Lower leg skin (tissue), 4 donors: ENCODE data around the gene SAMD5. TPM values are rescaled to one million over a fixed set of nuclear protein-coding genes. Genes with fewer than 3 reads are reported as not detected.

Experiments
- DNase-seq, 2 donors: peaks; one replicate each; pipeline ENCODE4 v3.0.0-alpha.2; 2019; ENCODE audit warnings: low spot score in 2 of 2
- H3K4me3 ChIP-seq: fragments of 200-600 bp; sonication (generic); 2 replicates; pipeline ENCODE4 v1.5.1; 2017; ENCODE audit warnings: mild to moderate bottlenecking, low read depth; ENCODE audit not compliant: poor library complexity, severe bottlenecking
- POLR2A ChIP-seq, 2 donors: fragments of 450-650 bp; IDR thresholded peaks; one replicate each; pipeline ENCODE4 v1.6.1; 2016 to 2017; ENCODE audit warnings: antibody characterized with exemption in 2 of 2, mild to moderate bottlenecking in 1 of 2, moderate library complexity in 1 of 2
- WGBS, 2 donors: methylation state at CpG; one replicate each; pipeline ENCODE4 v1.1.5; 2018; 5-methylcytosine and 5-hydroxymethylcytosine counted together
- intact Hi-C: fragments of 100-400 bp; cut with DNase I; formaldehyde crosslinking; loops from one replicate; pipeline ENCODE4 v1.15.0; 2023; ENCODE audit warnings: low total_unique reads
- total RNA-seq, 4 donors: library from RNA; depleted of rRNA; stranded (reverse); fragments of >200 nt; gene quantifications; one replicate each; pipeline ENCODE4 v1.1.0, GENCODE V29; 2016
- TF ChIP-seq, protein P1 (sequence below), 3 donors: fragments of 450-650 bp; IDR thresholded peaks; one replicate each; pipeline ENCODE4 v1.5.1; 2016; ENCODE audit warnings: antibody characterized with exemption in 3 of 3, mild to moderate bottlenecking in 3 of 3, moderate library complexity in 2 of 3

The SAMD5 gene
- total RNA-seq, 4 donors from 2014 or later: 0.38 to 2.9 (median 0.87) TPM

DNA sequence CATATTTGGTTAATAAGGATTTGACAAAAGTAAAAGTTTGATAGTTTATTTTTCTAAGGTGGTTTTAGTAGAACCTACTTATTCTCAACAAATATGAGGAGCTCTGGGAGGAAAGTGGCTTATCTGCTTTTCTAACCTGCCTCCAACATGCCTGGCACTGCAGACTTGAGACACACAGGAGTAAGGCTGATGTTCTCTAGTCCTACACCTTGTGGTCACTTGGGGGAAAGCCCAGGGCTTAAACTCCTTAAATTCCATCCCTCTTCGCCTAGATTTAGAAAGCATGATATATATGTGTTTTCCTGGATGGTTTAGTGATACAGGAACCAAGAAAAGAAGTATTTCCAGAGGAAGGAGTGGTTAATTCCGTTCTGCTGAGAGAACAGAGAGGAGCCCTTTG lies 39.9 kb upstream of the SAMD5 start:
- H3K4me3 ChIP-seq: no peak overlapping the region
- intact Hi-C loops: no loop called here
- TF ChIP-seq POLR2A (IDR thresholded peaks at IDR 0.05): no peak
- TF ChIP-seq, protein P1, sequence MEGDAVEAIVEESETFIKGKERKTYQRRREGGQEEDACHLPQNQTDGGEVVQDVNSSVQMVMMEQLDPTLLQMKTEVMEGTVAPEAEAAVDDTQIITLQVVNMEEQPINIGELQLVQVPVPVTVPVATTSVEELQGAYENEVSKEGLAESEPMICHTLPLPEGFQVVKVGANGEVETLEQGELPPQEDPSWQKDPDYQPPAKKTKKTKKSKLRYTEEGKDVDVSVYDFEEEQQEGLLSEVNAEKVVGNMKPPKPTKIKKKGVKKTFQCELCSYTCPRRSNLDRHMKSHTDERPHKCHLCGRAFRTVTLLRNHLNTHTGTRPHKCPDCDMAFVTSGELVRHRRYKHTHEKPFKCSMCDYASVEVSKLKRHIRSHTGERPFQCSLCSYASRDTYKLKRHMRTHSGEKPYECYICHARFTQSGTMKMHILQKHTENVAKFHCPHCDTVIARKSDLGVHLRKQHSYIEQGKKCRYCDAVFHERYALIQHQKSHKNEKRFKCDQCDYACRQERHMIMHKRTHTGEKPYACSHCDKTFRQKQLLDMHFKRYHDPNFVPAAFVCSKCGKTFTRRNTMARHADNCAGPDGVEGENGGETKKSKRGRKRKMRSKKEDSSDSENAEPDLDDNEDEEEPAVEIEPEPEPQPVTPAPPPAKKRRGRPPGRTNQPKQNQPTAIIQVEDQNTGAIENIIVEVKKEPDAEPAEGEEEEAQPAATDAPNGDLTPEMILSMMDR (IDR thresholded peaks at IDR 0.05): no peak
- DNase-seq: no peak
- WGBS, 2 donors: 74 to 81% methylated on average over 2 of the region's 2 CpGs

DNA sequence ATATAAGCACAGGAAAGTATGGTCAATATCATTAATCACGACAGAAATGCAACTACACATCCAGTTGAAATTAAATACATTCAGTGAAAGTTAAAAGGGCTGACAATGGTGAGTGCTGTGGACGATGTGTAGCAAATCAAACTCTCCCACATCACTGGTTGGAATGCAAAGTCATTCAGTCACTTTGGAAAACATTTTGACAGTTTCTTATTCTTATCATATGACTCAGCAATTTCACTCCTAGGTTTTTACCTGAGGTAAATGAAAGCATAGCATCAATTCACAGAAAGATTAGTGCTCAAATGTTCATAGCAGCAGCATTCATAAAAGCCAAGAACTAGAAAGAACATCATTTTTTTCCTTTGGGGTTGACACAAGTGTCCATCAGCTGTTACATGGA lies 28.6 kb upstream of the SAMD5 start:
- intact Hi-C loops: no loop called here
- WGBS, 2 donors: 83 to 90% methylated on average over 2 of the region's 2 CpGs
- TF ChIP-seq, protein P1 (IDR thresholded peaks at IDR 0.05): no peak
- TF ChIP-seq POLR2A (IDR thresholded peaks at IDR 0.05): no peak
- no peak overlapping the region for H3K4me3 ChIP-seq
- no peak for DNase-seq

DNA sequence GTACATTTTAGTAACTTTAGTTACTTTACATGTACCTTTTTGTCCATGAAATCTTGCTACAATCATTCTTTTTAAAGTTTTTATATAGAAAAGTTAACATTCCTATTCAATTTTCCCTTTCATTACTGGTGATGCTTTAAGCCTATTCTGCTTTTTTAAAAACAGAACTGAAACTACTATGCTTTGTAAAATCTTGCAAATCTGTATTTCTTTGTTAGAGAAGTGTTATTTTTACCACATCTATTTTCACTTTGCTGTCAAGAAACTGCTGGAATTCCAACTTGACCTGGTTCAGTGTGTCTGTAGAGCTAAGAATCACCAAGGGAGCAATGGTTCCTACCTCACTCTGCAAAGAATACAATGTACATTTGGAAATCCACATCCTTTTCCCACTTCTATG lies 21.8 kb upstream of the SAMD5 start:
- intact Hi-C loops: no loop called here
- TF ChIP-seq POLR2A (IDR thresholded peaks at IDR 0.05): no peak
- TF ChIP-seq, protein P1 (IDR thresholded peaks at IDR 0.05): no peak
- DNase-seq: no peak
- no peak overlapping the region for H3K4me3 ChIP-seq

DNA sequence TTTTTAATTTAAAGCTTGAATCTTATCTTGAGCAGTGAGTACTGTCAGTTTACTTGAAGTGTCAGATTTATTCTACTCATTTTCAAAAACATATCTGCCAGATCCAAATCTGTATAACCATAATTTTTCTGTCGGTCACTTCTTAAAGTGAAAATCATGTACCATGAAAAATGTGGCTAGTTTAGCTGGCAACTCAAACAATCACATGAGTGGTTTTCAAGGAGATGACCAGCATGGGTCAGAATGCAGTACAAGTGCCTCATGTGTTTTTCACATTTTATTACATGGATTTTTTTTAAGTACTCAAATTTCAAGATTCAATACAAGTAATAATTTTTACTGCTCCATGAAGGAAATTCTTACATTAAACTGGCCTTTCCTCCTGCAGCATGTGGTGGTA lies 11.0 kb upstream of the SAMD5 start:
- 87 to 93% methylated on average over 1 of the region's 1 CpG for WGBS, 2 donors
- intact Hi-C loops: no loop called here
- no peak for DNase-seq
- TF ChIP-seq, protein P1 (IDR thresholded peaks at IDR 0.05): no peak
- no peak for TF ChIP-seq POLR2A (IDR thresholded peaks at IDR 0.05)
- H3K4me3 ChIP-seq: no peak overlapping the region

DNA sequence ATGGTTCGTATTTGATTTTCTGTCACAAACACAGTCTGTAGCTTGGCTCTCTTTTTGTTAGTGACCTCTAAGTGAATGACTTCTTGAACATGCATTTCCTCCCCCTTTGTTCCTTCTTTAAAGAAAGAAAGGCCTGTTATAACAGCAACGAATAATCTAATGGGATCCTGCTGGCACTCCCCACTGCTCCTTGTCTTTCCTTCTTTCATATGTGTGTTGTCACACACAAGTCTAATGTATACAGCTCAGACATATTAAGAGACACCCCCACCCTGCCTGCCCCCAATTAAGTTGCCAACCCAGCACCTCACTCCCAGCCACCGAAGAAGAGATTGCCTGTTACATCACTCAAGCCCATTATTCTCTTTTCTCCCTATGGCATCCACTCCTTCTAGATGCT lies 4.9 kb upstream of the SAMD5 start:
- 80 to 84% methylated on average over 3 of the region's 3 CpGs for WGBS, 2 donors
- no peak for DNase-seq
- intact Hi-C loops: no loop called here
- TF ChIP-seq POLR2A (IDR thresholded peaks at IDR 0.05): no peak
- TF ChIP-seq, protein P1 (IDR thresholded peaks at IDR 0.05): no peak
- H3K4me3 ChIP-seq: no peak overlapping the region

DNA sequence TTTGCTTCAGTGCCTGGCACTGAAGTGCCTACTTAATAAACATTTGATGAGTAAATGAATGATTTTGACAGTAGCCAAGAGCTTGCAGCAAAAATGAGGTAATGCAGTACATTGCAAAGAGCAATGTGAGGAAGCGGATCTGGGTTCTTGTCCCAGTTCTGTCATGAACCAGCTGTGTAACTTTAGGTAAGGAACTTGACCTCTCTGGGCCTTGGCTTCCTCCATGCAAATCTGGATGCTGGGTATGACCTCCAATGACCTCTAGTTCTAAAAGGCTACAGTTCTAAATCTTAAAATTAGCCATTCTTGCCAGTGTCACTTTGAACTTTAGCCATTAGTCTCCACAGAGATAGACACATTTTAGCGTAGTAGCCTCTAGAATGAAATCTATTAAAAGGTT lies 3.6 kb upstream of the SAMD5 start:
- no peak overlapping the region for H3K4me3 ChIP-seq
- DNase-seq: no peak
- intact Hi-C loops: loop anchor here (5.0 kb wide), 1 partner anchor 662 kb away; no protein-coding TSS in a partner anchor
- TF ChIP-seq, protein P1 (IDR thresholded peaks at IDR 0.05): no peak
- TF ChIP-seq POLR2A (IDR thresholded peaks at IDR 0.05): no peak
- 82 to 95% methylated on average over 2 of the region's 2 CpGs for WGBS, 2 donors
